Muscle of leg (tissue), 11 donors: ENCODE results near the gene PRR7. TPM values are rescaled to one million over a fixed set of nuclear protein-coding genes. Genes with fewer than 3 reads are reported as not detected.

Source experiments
- DNase-seq: peaks from one replicate; pipeline ENCODE4 v3.0.0; 2013
- H3K27ac ChIP-seq: one replicate; pipeline ENCODE4 v1.5.1; 2013; ENCODE audit warnings: mild to moderate bottlenecking, low read length, control low read depth
- H3K27me3 ChIP-seq: one replicate; pipeline ENCODE4 v1.6.1; 2013; ENCODE audit warnings: low read length; ENCODE audit not compliant: control insufficient read depth, insufficient read depth
- H3K36me3 ChIP-seq: one replicate; pipeline ENCODE4 v1.6.1; 2013; ENCODE audit warnings: low read length; ENCODE audit not compliant: control insufficient read depth, insufficient read depth
- H3K4me1 ChIP-seq: one replicate; pipeline ENCODE4 v1.6.1; 2013; ENCODE audit warnings: low read length; ENCODE audit not compliant: control insufficient read depth, insufficient read depth
- H3K4me3 ChIP-seq: one replicate; pipeline ENCODE4 v1.5.1; 2013; ENCODE audit warnings: low read length, control low read depth
- H3K9me3 ChIP-seq: replicated peaks from 2 replicates; pipeline ENCODE4 v1.6.1; 2013; ENCODE audit warnings: low read depth, low read length; ENCODE audit not compliant: control insufficient read depth
- WGBS: methylation state at CpG from one replicate; pipeline ENCODE4 v1.1.5; 2013; ENCODE audit warnings: missing lambda C conversion rate; ENCODE audit not compliant: insufficient coverage; 5-methylcytosine and 5-hydroxymethylcytosine counted together
- polyA plus RNA-seq, 8 donors: library from polyadenylated mRNA; unstranded; fragments of 120-200 nt; gene quantifications; one replicate each; pipeline versions ENCODE4 v1.2.1 to v1.2.3, GENCODE V29; 2013; ENCODE audit warnings: inconsistent platforms in 1 of 8, low replicate concordance in 1 of 8; ENCODE audit not compliant: insufficient read length in 8 of 8, insufficient read depth in 1 of 8
- total RNA-seq: library from RNA; stranded (reverse); fragments of 120-200 nt; gene quantifications from one replicate; pipeline ENCODE4 v1.2.4, GENCODE V29; 2013

The PRR7 gene
- total and polyA plus RNA-seq, 9 donors: 0.70 to 1.7 (median 1.0) TPM

GRCh38 chr5:177486256-177486655 is 39.6 kb downstream of the PRR7 start:
- Histone ChIP-seq H3K4me3 (no peak overlapping the region), H3K36me3 (peaks cover 93% of the 10 kb centered on the region), H3K4me1 (peaks cover 45% of the 10 kb centered on the region), H3K27me3 (no peaks in the 10 kb centered on the region), H3K27ac (no peak overlapping the region), H3K9me3 (no peaks in the 10 kb centered on the region)
- DNase-seq: no peak
- WGBS: no CpG with 5 or more reads among the region's 3 CpGs

GRCh38 chr5:177487144-177487543 is 40.5 kb downstream of the PRR7 start:
- Histone ChIP-seq H3K27me3 (no peaks in the 10 kb centered on the region), H3K27ac (no peak overlapping the region), H3K36me3 (peaks cover 90% of the 10 kb centered on the region), H3K4me3 (no peak overlapping the region), H3K4me1 (peaks cover 50% of the 10 kb centered on the region), H3K9me3 (no peaks in the 10 kb centered on the region)
- WGBS: 82% methylated on average over 4 of the region's 8 CpGs
- no peak for DNase-seq

- H3K4me1 ChIP-seq: peaks cover 58% of the 10 kb centered on the region
- 85% methylated on average over 9 of the region's 15 CpGs for WGBS
- H3K9me3 ChIP-seq: no peaks in the 10 kb centered on the region
- H3K4me3 ChIP-seq: no peak overlapping the region
- peaks cover 92% of the 10 kb centered on the region for H3K36me3 ChIP-seq
- no peak overlapping the region for H3K27ac ChIP-seq
- no peaks in the 10 kb centered on the region for H3K27me3 ChIP-seq
- no peak for DNase-seq
Observed at GRCh38 chr5:177487975-177488374, 41.4 kb downstream of the PRR7 start.

GRCh38 chr5:177489119-177489716 is 42.6 kb downstream of the PRR7 start:
- peaks cover 92% of the 10 kb centered on the region for H3K36me3 ChIP-seq
- H3K9me3 ChIP-seq: no peaks in the 10 kb centered on the region
- H3K27me3 ChIP-seq: no peaks in the 10 kb centered on the region
- DNase-seq: no peak
- 61% methylated on average over 12 of the region's 26 CpGs for WGBS
- no peak overlapping the region for H3K27ac ChIP-seq
- no peak overlapping the region for H3K4me3 ChIP-seq
- peaks cover 64% of the 10 kb centered on the region for H3K4me1 ChIP-seq

- Histone ChIP-seq H3K36me3 (peaks cover 80% of the 10 kb centered on the region), H3K4me1 (peaks cover 64% of the 10 kb centered on the region)
Observed at GRCh38 chr5:177490311-177490991, 43.8 kb downstream of the PRR7 start.

GRCh38 chr5:177490992-177491391 is 44.4 kb downstream of the PRR7 start:
- no peak for DNase-seq
- H3K27me3 ChIP-seq: no peaks in the 10 kb centered on the region
- peaks cover 66% of the 10 kb centered on the region for H3K4me1 ChIP-seq
- peak overlapping the region; percentile 43 for H3K27ac ChIP-seq
- no peaks in the 10 kb centered on the region for H3K9me3 ChIP-seq
- no peak overlapping the region for H3K4me3 ChIP-seq
- 87% methylated on average over 16 of the region's 16 CpGs for WGBS
- H3K36me3 ChIP-seq: peaks cover 78% of the 10 kb centered on the region

More at GRCh38 chr5:177490311-177490991, 43.8 kb downstream of the PRR7 start:
- Histone ChIP-seq H3K27ac (no peak overlapping the region), H3K4me3 (no peak overlapping the region), H3K9me3 (no peaks in the 10 kb centered on the region), H3K27me3 (no peaks in the 10 kb centered on the region)
- DNase-seq: no peak
- WGBS: 80% methylated on average over 14 of the region's 15 CpGs

- Histone ChIP-seq H3K9me3 (no peaks in the 10 kb centered on the region), H3K27me3 (no peaks in the 10 kb centered on the region), H3K36me3 (peaks cover 77% of the 10 kb centered on the region), H3K4me3 (no peak overlapping the region), H3K27ac (peak overlapping the region; percentile 43), H3K4me1 (peaks cover 71% of the 10 kb centered on the region)
- WGBS: 38% methylated on average over 27 of the region's 43 CpGs
- peak; percentile 64 for DNase-seq
Observed at GRCh38 chr5:177491429-177491945, 44.9 kb downstream of the PRR7 start.

GRCh38 chr5:177491983-177492746 is 45.6 kb downstream of the PRR7 start:
- peaks cover 73% of the 10 kb centered on the region for H3K36me3 ChIP-seq
- peaks cover 72% of the 10 kb centered on the region for H3K4me1 ChIP-seq

GRCh38 chr5:177492841-177493240 is 46.2 kb downstream of the PRR7 start:
- Histone ChIP-seq H3K27me3 (no peaks in the 10 kb centered on the region), H3K9me3 (no peaks in the 10 kb centered on the region), H3K36me3 (peaks cover 66% of the 10 kb centered on the region), H3K4me3 (no peak overlapping the region), H3K27ac (peak overlapping the region; percentile 94), H3K4me1 (peaks cover 75% of the 10 kb centered on the region)
- WGBS: 90% methylated on average over 5 of the region's 7 CpGs
- no peak for DNase-seq

More at GRCh38 chr5:177491983-177492746, 45.6 kb downstream of the PRR7 start:
- Histone ChIP-seq H3K27ac (peak overlapping the region; percentile 94), H3K4me3 (no peak overlapping the region), H3K27me3 (no peaks in the 10 kb centered on the region), H3K9me3 (no peaks in the 10 kb centered on the region)
- WGBS: 88% methylated on average over 37 of the region's 54 CpGs
- no peak for DNase-seq

GRCh38 chr5:177493795-177494345 is 47.3 kb downstream of the PRR7 start:
- Histone ChIP-seq H3K9me3 (no peaks in the 10 kb centered on the region), H3K4me1 (peaks cover 84% of the 10 kb centered on the region), H3K27ac (peak overlapping the region; percentile 94), H3K27me3 (peaks cover 3% of the 10 kb centered on the region), H3K4me3 (no peak overlapping the region), H3K36me3 (peaks cover 56% of the 10 kb centered on the region)
- no peak for DNase-seq
- 70% methylated on average over 4 of the region's 5 CpGs for WGBS
